Measurements from ENCODE around the gene IL4. TPM values are rescaled to one million over a fixed set of nuclear protein-coding genes. Genes with fewer than 3 reads are reported as not detected.

Gene IL4
- total RNA-seq, 4 donors from 2014 or later = not detected

- H3K27me3 ChIP-seq = no peaks in the 10 kb centered on the region
- WGBS = 79% methylated on average over 19 of the region's 22 CpGs
- no peak for TF ChIP-seq POLR2AphosphoS5 (IDR thresholded peaks at IDR 0.05)
- TF ChIP-seq POLR2A (IDR thresholded peaks at IDR 0.05; ENCODE audit: low read depth) = no peak
- no peaks in the 10 kb centered on the region for H3K9me3 ChIP-seq
- H3K4me3 ChIP-seq = no peak overlapping the region
- intact Hi-C loops (cut with DNase I) = no loop called here
- no peak for DNase-seq (ENCODE audit: extremely low spot score)
- H3K4me1 ChIP-seq = no peaks in the 10 kb centered on the region
- H3K27ac ChIP-seq (replicated peaks in 1 of 4) = no peak overlapping the region
- H3K36me3 ChIP-seq = no peaks in the 10 kb centered on the region
These were observed 5.8 kb upstream of the IL4 start for GRCh38 chr5:132667761-132668705.

GRCh38 chr5:132668706-132669454, 4.9 kb upstream of the IL4 start:
- no peaks in the 10 kb centered on the region for H3K27me3 ChIP-seq
- no peak for DNase-seq (ENCODE audit: extremely low spot score)
- no peak overlapping the region for H3K4me3 ChIP-seq
- H3K27ac ChIP-seq (replicated peaks in 1 of 4) = no peak overlapping the region
- H3K4me1 ChIP-seq = no peaks in the 10 kb centered on the region
- TF ChIP-seq EP300 (IDR thresholded peaks at IDR 0.05) (no peak), POLR2A (IDR thresholded peaks at IDR 0.05; ENCODE audit: low read depth) (no peak), CTCF (IDR thresholded peaks at IDR 0.05) (no peak), POLR2AphosphoS5 (IDR thresholded peaks at IDR 0.05) (no peak)
- no peaks in the 10 kb centered on the region for H3K9me3 ChIP-seq
- WGBS = 94% methylated on average over 14 of the region's 14 CpGs
- no peaks in the 10 kb centered on the region for H3K36me3 ChIP-seq
- intact Hi-C loops (cut with DNase I) = no loop called here

GRCh38 chr5:132669455-132669820, 4.4 kb upstream of the IL4 start:
- intact Hi-C loops (cut with DNase I) = no loop called here
- no peak for DNase-seq (ENCODE audit: extremely low spot score)
- H3K9me3 ChIP-seq = no peaks in the 10 kb centered on the region
- H3K4me1 ChIP-seq = peaks cover 0 to 5% (median 4%) of the 10 kb centered on the region in 4 donors
- TF ChIP-seq POLR2A (IDR thresholded peaks at IDR 0.05; ENCODE audit: low read depth) (no peak), POLR2AphosphoS5 (IDR thresholded peaks at IDR 0.05) (no peak), CTCF (IDR thresholded peaks at IDR 0.05) (no peak), EP300 (IDR thresholded peaks at IDR 0.05) (no peak)
- no peaks in the 10 kb centered on the region for H3K36me3 ChIP-seq
- H3K4me3 ChIP-seq = no peak overlapping the region
- H3K27me3 ChIP-seq = no peaks in the 10 kb centered on the region
- 88% methylated on average over 7 of the region's 7 CpGs for WGBS
- no peak overlapping the region for H3K27ac ChIP-seq (replicated peaks in 1 of 4)

- no peak for DNase-seq (ENCODE audit: extremely low spot score)
- no peak overlapping the region for H3K4me3 ChIP-seq
- 88% methylated on average over 16 of the region's 16 CpGs for WGBS
- no peaks in the 10 kb centered on the region for H3K36me3 ChIP-seq
- TF ChIP-seq CTCF (IDR thresholded peaks at IDR 0.05) (no peak), EP300 (IDR thresholded peaks at IDR 0.05) (no peak), POLR2A (IDR thresholded peaks at IDR 0.05; ENCODE audit: low read depth) (no peak), POLR2AphosphoS5 (IDR thresholded peaks at IDR 0.05) (no peak)
- intact Hi-C loops (cut with DNase I) = no loop called here
- H3K27ac ChIP-seq (replicated peaks in 1 of 4) = no peak overlapping the region
- no peaks in the 10 kb centered on the region for H3K27me3 ChIP-seq
- peaks cover 0 to 13% (median 9%) of the 10 kb centered on the region in 4 donors for H3K4me1 ChIP-seq
- H3K9me3 ChIP-seq = no peaks in the 10 kb centered on the region
These were observed 3.6 kb upstream of the IL4 start for GRCh38 chr5:132669966-132670882.

All from esophagus muscularis mucosa (tissue), 4 donors.